H9 (cell line): ENCODE data around the gene RAB3IL1. TPM values are rescaled to one million over a fixed set of nuclear protein-coding genes. Genes with fewer than 3 reads are reported as not detected.

Experiments used
- DNase-seq: peaks from one replicate; pipeline ENCODE4 v3.0.0-alpha.2; 2017
- H2AFZ ChIP-seq: one replicate; pipeline ENCODE4 v1.6.1; 2013; ENCODE audit warnings: mild to moderate bottlenecking, low read length, control low read depth, moderate library complexity
- H2AK5ac ChIP-seq: 2 replicates; pipeline ENCODE4 v1.6.1; 2013; ENCODE audit warnings: low read length, control low read depth, mixed read lengths; ENCODE audit not compliant: insufficient read length
- H2BK120ac ChIP-seq: one replicate; pipeline ENCODE4 v1.6.1; 2013; ENCODE audit warnings: low read depth, mild to moderate bottlenecking, low read length, control low read depth, inconsistent platforms; ENCODE audit not compliant: poor library complexity, severe bottlenecking
- H2BK12ac ChIP-seq: 2 replicates; pipeline ENCODE4 v1.6.1; 2013; ENCODE audit warnings: low read length, control low read depth, mixed read lengths, low read depth; ENCODE audit not compliant: insufficient read length
- H2BK15ac ChIP-seq: 2 replicates; pipeline ENCODE4 v1.6.1; 2013; ENCODE audit warnings: low read depth, low read length, control low read depth
- H2BK20ac ChIP-seq: one replicate; pipeline ENCODE4 v1.6.1; 2013; ENCODE audit warnings: low read depth, mild to moderate bottlenecking, low read length, control low read depth, inconsistent platforms; ENCODE audit not compliant: poor library complexity, severe bottlenecking
- H2BK5ac ChIP-seq: 2 replicates; pipeline ENCODE4 v1.6.1; 2013; ENCODE audit warnings: low read length, control low read depth, mixed read lengths; ENCODE audit not compliant: insufficient read length
- H3K14ac ChIP-seq: 2 replicates; pipeline ENCODE4 v1.6.1; 2013; ENCODE audit warnings: low read length, control low read depth; ENCODE audit not compliant: insufficient read depth
- H3K18ac ChIP-seq: 2 replicates; pipeline ENCODE4 v1.6.1; 2013; ENCODE audit warnings: low read depth, mild to moderate bottlenecking, mixed read lengths, low read length, control low read depth; ENCODE audit not compliant: insufficient read length
- H3K23ac ChIP-seq: 2 replicates; pipeline ENCODE4 v1.6.1; 2013; ENCODE audit warnings: low read length, control low read depth, mixed read lengths, low read depth; ENCODE audit not compliant: insufficient read length
- H3K23me2 ChIP-seq: 2 replicates; pipeline ENCODE4 v1.6.1; 2013; ENCODE audit warnings: low read depth, mild to moderate bottlenecking, mixed read lengths, low read length, control low read depth; ENCODE audit not compliant: insufficient read length, poor library complexity, severe bottlenecking
- H3K27ac ChIP-seq: 2 replicates; pipeline ENCODE4 v1.5.1; 2013; ENCODE audit warnings: low read length, control low read depth, mixed read lengths, low read depth; ENCODE audit not compliant: insufficient read length
- H3K27me3 ChIP-seq: 2 replicates; pipeline ENCODE4 v1.6.1; 2013; ENCODE audit warnings: low read length, control low read depth, inconsistent platforms; ENCODE audit not compliant: insufficient read depth
- H3K4ac ChIP-seq: 2 replicates; pipeline ENCODE4 v1.6.1; 2013; ENCODE audit warnings: low read depth, mild to moderate bottlenecking, control low read depth, inconsistent platforms, low read length, moderate library complexity
- H3K4me1 ChIP-seq: 2 replicates; pipeline ENCODE4 v1.6.1; 2013; ENCODE audit warnings: low read length, control low read depth, inconsistent platforms; ENCODE audit not compliant: insufficient read depth
- H3K4me2 ChIP-seq: 2 replicates; pipeline ENCODE4 v1.6.1; 2013; ENCODE audit warnings: low read length, control low read depth, mixed read lengths; ENCODE audit not compliant: insufficient read length, insufficient read depth
- H3K56ac ChIP-seq: 2 replicates; pipeline ENCODE4 v1.6.1; 2013; ENCODE audit warnings: low read depth, mild to moderate bottlenecking, mixed read lengths, low read length, control low read depth; ENCODE audit not compliant: insufficient read length
- H3K79me1 ChIP-seq: 2 replicates; pipeline ENCODE4 v1.6.1; 2013; ENCODE audit warnings: low read depth, mild to moderate bottlenecking, moderate library complexity, low read length, control low read depth, inconsistent platforms; ENCODE audit not compliant: insufficient read depth, poor library complexity, severe bottlenecking
- H3K79me2 ChIP-seq: 2 replicates; pipeline ENCODE4 v1.6.1; 2013; ENCODE audit warnings: low read length, control low read depth, inconsistent platforms; ENCODE audit not compliant: insufficient read depth
- H3K9ac ChIP-seq: 2 replicates; pipeline ENCODE4 v1.6.1; 2013; ENCODE audit warnings: low read length, control low read depth, mixed read lengths; ENCODE audit not compliant: insufficient read length; ENCODE audit errors: extremely low read depth
- H3K9me3 ChIP-seq: one replicate; pipeline ENCODE4 v1.6.1; 2013; ENCODE audit warnings: low read depth, low read length, inconsistent platforms; ENCODE audit not compliant: control insufficient read depth
- H3T11ph ChIP-seq: one replicate; pipeline ENCODE4 v1.6.1; 2013; ENCODE audit warnings: mild to moderate bottlenecking, low read length, control low read depth, inconsistent platforms
- H4K20me1 ChIP-seq: one replicate; pipeline ENCODE4 v1.6.1; 2013; ENCODE audit not compliant: control insufficient read depth, insufficient read length, insufficient read depth
- H4K5ac ChIP-seq: 2 replicates; pipeline ENCODE4 v1.6.1; 2013; ENCODE audit warnings: low read depth, mild to moderate bottlenecking, mixed read lengths, low read length, control low read depth; ENCODE audit not compliant: insufficient read length
- H4K8ac ChIP-seq: replicated peaks from 2 replicates; pipeline ENCODE4 v1.6.1; 2013; ENCODE audit warnings: low read length, control low read depth, mixed read lengths, low read depth; ENCODE audit not compliant: insufficient read length
- H4K91ac ChIP-seq: 2 replicates; pipeline ENCODE4 v1.6.1; 2013; ENCODE audit warnings: low read depth, mild to moderate bottlenecking, moderate library complexity, mixed read lengths, low read length, control low read depth; ENCODE audit not compliant: insufficient read length
- H3K27ac Mint-ChIP-seq, 3 experiments: 2 replicates in 2 of 3; 3 replicates in 1 of 3; pipeline ENCODE4 v1.8.0; 2020 to 2021; ENCODE audit warnings: mixed read lengths in 3 of 3, mild to moderate bottlenecking in 1 of 3, moderate library complexity in 1 of 3
- H3K27me3 Mint-ChIP-seq: 2 replicates; pipeline ENCODE4 v1.8.0; 2021; ENCODE audit warnings: low read depth, mild to moderate bottlenecking, moderate library complexity, mixed read lengths
- H3K36me3 Mint-ChIP-seq, 3 experiments: 2 replicates in 2 of 3; 3 replicates in 1 of 3; pipeline ENCODE4 v1.8.0; 2020 to 2021; ENCODE audit warnings: low read depth in 3 of 3, mixed read lengths in 3 of 3; ENCODE audit not compliant: insufficient read depth in 1 of 3
- H3K4me1 Mint-ChIP-seq, 2 experiments: 2 replicates each; pipeline ENCODE4 v1.8.0; 2020; ENCODE audit warnings: mixed read lengths in 2 of 2
- H3K4me3 Mint-ChIP-seq, 2 experiments: 2 replicates in 1 of 2; 3 replicates in 1 of 2; pipeline ENCODE4 v1.8.0; 2020 to 2021; ENCODE audit warnings: mild to moderate bottlenecking in 2 of 2, mixed read lengths in 2 of 2, moderate library complexity in 1 of 2
- H3K9me3 Mint-ChIP-seq, 2 experiments: 2 replicates in 1 of 2; 3 replicates in 1 of 2; pipeline ENCODE4 v1.8.0; 2020; ENCODE audit warnings: mild to moderate bottlenecking in 2 of 2, mixed read lengths in 2 of 2, moderate library complexity in 1 of 2
- WGBS: extraction: QIAGEN DNeasy Blood & Tissue Kit; methylation state at CpG from one replicate; pipeline ENCODE4 v1.1.7; 2013; ENCODE audit warnings: missing lambda C conversion rate, low lambda C conversion rate, mixed read lengths; ENCODE audit not compliant: insufficient read length; ENCODE audit errors: extremely low coverage; 5-methylcytosine and 5-hydroxymethylcytosine counted together
- total RNA-seq: library from RNA; stranded (reverse); gene quantifications from 2 replicates; pipeline ENCODE4 v1.2.1, GENCODE V29; 2021
- TF ChIP-seq, protein P1 (sequence below): fragments of 200-600 bp; sonication (generic); conservative IDR thresholded peaks from 3 replicates; pipeline ENCODE4 v1.8.0; 2021; ENCODE audit warnings: antibody characterized with exemption, mild to moderate bottlenecking

Gene RAB3IL1
- total RNA-seq, 1 experiment from 2014 or later, result 2.4 TPM

DNA sequence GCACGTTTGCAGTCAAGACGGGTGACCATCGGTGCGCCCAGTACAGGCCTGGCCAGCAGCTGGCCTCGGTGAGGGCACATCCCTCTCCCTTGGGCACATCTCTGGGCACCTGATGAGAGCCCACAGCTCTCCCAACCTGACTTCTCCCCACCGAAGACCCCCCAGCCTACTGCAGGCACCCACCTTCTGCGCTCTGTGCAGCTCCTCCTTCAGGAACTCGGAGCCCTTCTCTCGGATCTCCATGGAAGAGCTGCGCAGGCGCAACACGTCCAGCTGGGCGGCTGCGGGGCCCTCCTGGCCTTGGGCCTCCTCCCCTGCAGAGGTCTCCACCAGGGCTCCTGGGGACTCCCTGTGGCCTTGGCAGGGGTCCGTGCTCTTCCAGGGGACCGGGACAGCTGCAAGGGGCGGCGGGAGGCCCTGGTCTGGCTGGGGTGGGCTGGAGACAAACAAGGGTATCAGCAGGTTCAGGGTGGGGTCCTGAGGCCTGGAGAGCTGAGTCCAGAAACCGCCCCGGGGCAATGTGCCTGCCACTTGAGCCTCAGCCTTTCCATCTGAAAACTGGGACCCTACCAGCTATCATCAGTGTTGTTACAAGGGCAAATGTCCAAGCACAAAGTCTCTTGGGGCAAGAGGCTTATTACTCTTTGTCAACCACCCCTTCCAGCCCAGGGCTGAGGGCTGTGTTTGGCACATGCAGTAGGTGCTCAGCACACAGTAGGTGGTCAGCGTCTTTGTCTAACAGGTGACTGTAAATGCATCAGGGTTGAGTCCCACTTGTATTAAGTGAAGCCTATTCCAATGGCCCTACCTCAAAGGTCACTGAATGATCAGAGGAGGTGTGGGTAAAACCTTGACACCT, 9.3 kb downstream of the RAB3IL1 start:
- no peak overlapping the region for H2AK5ac ChIP-seq
- Mint-ChIP-seq H3K27ac (peak overlapping the region in 2 of 3 experiments; percentile 67 to 94; a peak in 4 of 7 replicates), H3K27me3 (peaks cover 6% of the 10 kb centered on the region), H3K4me3 (no peak overlapping the region), H3K9me3 (no peaks in the 10 kb centered on the region), H3K36me3 (no peaks in the 10 kb centered on the region), H3K4me1 (peaks cover 12 to 38% of the 10 kb centered on the region in 2 experiments)
- no peaks in the 10 kb centered on the region for H3K79me1 ChIP-seq
- H3K23me2 ChIP-seq, result no peaks in the 10 kb centered on the region
- no peak overlapping the region for H4K5ac ChIP-seq
- H2BK120ac ChIP-seq, result no peak overlapping the region
- H3K4me2 ChIP-seq, result no peak overlapping the region
- H4K8ac ChIP-seq, result no peak overlapping the region
- no peak overlapping the region for H3K56ac ChIP-seq
- no peak overlapping the region for H3K23ac ChIP-seq
- H4K20me1 ChIP-seq, result no peaks in the 10 kb centered on the region
- no peak overlapping the region for H2BK5ac ChIP-seq
- no peak overlapping the region for H2BK20ac ChIP-seq
- H3T11ph ChIP-seq, result no peak overlapping the region
- H3K9ac ChIP-seq, result no peak overlapping the region
- no peaks in the 10 kb centered on the region; the same call in 1 of the 2 replicates for H3K4me1 ChIP-seq
- H3K27ac ChIP-seq, result no peak overlapping the region
- no peak for DNase-seq
- H3K18ac ChIP-seq, result no peak overlapping the region
- no peak overlapping the region for H2BK15ac ChIP-seq
- no peaks in the 10 kb centered on the region for H3K79me2 ChIP-seq
- TF ChIP-seq, protein P1, sequence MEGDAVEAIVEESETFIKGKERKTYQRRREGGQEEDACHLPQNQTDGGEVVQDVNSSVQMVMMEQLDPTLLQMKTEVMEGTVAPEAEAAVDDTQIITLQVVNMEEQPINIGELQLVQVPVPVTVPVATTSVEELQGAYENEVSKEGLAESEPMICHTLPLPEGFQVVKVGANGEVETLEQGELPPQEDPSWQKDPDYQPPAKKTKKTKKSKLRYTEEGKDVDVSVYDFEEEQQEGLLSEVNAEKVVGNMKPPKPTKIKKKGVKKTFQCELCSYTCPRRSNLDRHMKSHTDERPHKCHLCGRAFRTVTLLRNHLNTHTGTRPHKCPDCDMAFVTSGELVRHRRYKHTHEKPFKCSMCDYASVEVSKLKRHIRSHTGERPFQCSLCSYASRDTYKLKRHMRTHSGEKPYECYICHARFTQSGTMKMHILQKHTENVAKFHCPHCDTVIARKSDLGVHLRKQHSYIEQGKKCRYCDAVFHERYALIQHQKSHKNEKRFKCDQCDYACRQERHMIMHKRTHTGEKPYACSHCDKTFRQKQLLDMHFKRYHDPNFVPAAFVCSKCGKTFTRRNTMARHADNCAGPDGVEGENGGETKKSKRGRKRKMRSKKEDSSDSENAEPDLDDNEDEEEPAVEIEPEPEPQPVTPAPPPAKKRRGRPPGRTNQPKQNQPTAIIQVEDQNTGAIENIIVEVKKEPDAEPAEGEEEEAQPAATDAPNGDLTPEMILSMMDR, result no peak
- no peak overlapping the region for H4K91ac ChIP-seq
- H3K9me3 ChIP-seq, result no peaks in the 10 kb centered on the region
- no peak overlapping the region for H2AFZ ChIP-seq
- no peak overlapping the region for H3K4ac ChIP-seq
- no peaks in the 10 kb centered on the region for H3K27me3 ChIP-seq
- no CpG with 5 or more reads among the region's 21 CpGs for WGBS
- H3K14ac ChIP-seq, result no peak overlapping the region
- no peak overlapping the region for H2BK12ac ChIP-seq
